HCT116 (cell line): Measurements from ENCODE around the gene NR6A1. TPM values are rescaled to one million over a fixed set of nuclear protein-coding genes. Genes with fewer than 3 reads are reported as not detected.

Experiments
- ATAC-seq: fragments of 200-7000 bp; cut with Tn5 transposase; 2 replicates; pipeline ENCODE4 v1.9.1; 2020; ENCODE audit warnings: mild to moderate bottlenecking, moderate library complexity
- BruUV-seq: library from RNA; stranded (reverse); fragments of 400-500 nt; replicated peaks from 2 replicates; lab custom pipeline; 2021; lab: Mats Ljungman, UMichigan
- CTCF ChIA-PET: fragments of 300-600 bp; sonication (Branson Sonifier 250); formaldehyde crosslinking; loops from one replicate; lab custom pipeline; 2021; ENCODE audit warnings: antibody characterized with exemption; lab: Charles Lee
- POLR2A ChIA-PET: fragments of 300-600, 350-600 bp; sonication (Branson Sonifier 250); formaldehyde crosslinking; loops from one replicate; lab custom pipeline; 2021; ENCODE audit warnings: antibody characterized with exemption; lab: Charles Lee
- RAD21 ChIA-PET, 2 experiments: fragments of 300-600 bp; sonication (Branson Sonifier 250); formaldehyde crosslinking; loops; one replicate each; lab custom pipeline; 2023; ENCODE audit warnings: low total read pairs in 2 of 2; ENCODE audit not compliant: uncharacterized antibody in 2 of 2, unreplicated experiment in 2 of 2, low non-redundant PET in 1 of 2; lab: Charles Lee
- DNase-seq: peaks from one replicate; pipeline ENCODE4 v3.0.0-alpha.2; 2010; ENCODE audit warnings: low read depth, low spot score
- H2AFZ ChIP-seq: fragments of 200-600 bp; shearing (Covaris generic), sonication (generic); 2 replicates; pipeline ENCODE4 v1.6.1; 2017; ENCODE audit warnings: low read depth, mixed run types, mixed read lengths, antibody characterized with exemption, low read length; ENCODE audit not compliant: poor library complexity, severe bottlenecking
- H3K27ac ChIP-seq: 2 replicates; pipeline ENCODE4 v1.5.1; 2012; ENCODE audit warnings: low read depth, low read length
- H3K27me3 ChIP-seq: fragments of 200-600 bp; sonication (generic); 2 replicates; pipeline ENCODE4 v1.6.1; 2016; ENCODE audit warnings: mixed run types, low read length, mixed read lengths; ENCODE audit not compliant: insufficient read depth
- H3K36me3 ChIP-seq, 2 experiments: fragments of 200-500 bp in 1 of 2; fragments of 200-600 bp in 1 of 2; sonication (Bioruptor generic) in 1 of 2; sonication (generic) in 1 of 2; 2 replicates each; pipeline versions ENCODE4 v1.5.1 to v1.6.1; 2014 to 2016; ENCODE audit warnings: low read length in 2 of 2, inconsistent platforms in 1 of 2, mixed read lengths in 1 of 2, mixed run types in 1 of 2; ENCODE audit not compliant: insufficient read depth in 2 of 2, control insufficient read depth in 1 of 2
- H3K4me1 ChIP-seq, 2 experiments: fragments of 200-600 bp in 1 of 2; sonication (generic) in 1 of 2; 2 replicates each; pipeline versions ENCODE4 v1.5.1 to v1.6.1; 2012 to 2017; ENCODE audit warnings: low read length in 2 of 2, inconsistent platforms in 1 of 2, mild to moderate bottlenecking in 1 of 2, mixed read lengths in 1 of 2, mixed run types in 1 of 2, moderate library complexity in 1 of 2; ENCODE audit not compliant: insufficient read depth in 2 of 2, control insufficient read depth in 1 of 2
- H3K4me2 ChIP-seq: fragments of 200-600 bp; sonication (generic); 2 replicates; pipeline ENCODE4 v1.6.1; 2017; ENCODE audit warnings: mixed run types, low read length, mixed read lengths
- H3K4me3 ChIP-seq, 2 experiments: fragments of 200-600 bp in 1 of 2; sonication (generic) in 1 of 2; replicated peaks in 1 of 2; 2 replicates each; pipeline ENCODE4 v1.5.1; 2011 to 2016; ENCODE audit warnings: low read length in 2 of 2, control low read depth in 1 of 2, low read depth in 1 of 2, mild to moderate bottlenecking in 1 of 2, mixed read lengths in 1 of 2, mixed run types in 1 of 2
- H3K79me2 ChIP-seq: fragments of 200-600 bp; sonication (generic); 2 replicates; pipeline ENCODE4 v1.6.1; 2017; ENCODE audit warnings: mild to moderate bottlenecking, mixed run types, low read length, moderate library complexity, mixed read lengths; ENCODE audit not compliant: insufficient read depth
- H3K9ac ChIP-seq: fragments of 200-600 bp; sonication (generic); 2 replicates; pipeline ENCODE4 v1.6.1; 2016; ENCODE audit warnings: low read length, mixed read lengths
- H3K9me2 ChIP-seq: fragments of 200-600 bp; sonication (generic), shearing (Covaris generic); 2 replicates; pipeline ENCODE4 v1.6.1; 2017; ENCODE audit warnings: mixed run types, mild to moderate bottlenecking, moderate library complexity; ENCODE audit not compliant: insufficient read depth
- H3K9me3 ChIP-seq, 2 experiments: fragments of 200-500 bp in 1 of 2; fragments of 200-600 bp in 1 of 2; sonication (Bioruptor generic) in 1 of 2; sonication (generic) in 1 of 2; 2 replicates each; pipeline ENCODE4 v1.6.1; 2014 to 2017; ENCODE audit warnings: low read length in 2 of 2, mixed read lengths in 2 of 2, inconsistent platforms in 1 of 2, low read depth in 1 of 2, mild to moderate bottlenecking in 1 of 2, mixed run types in 1 of 2, moderate library complexity in 1 of 2; ENCODE audit not compliant: control insufficient read depth in 1 of 2, insufficient read depth in 1 of 2
- H4K20me1 ChIP-seq: fragments of 200-600 bp; sonication (generic), shearing (Covaris generic); 2 replicates; pipeline ENCODE4 v1.6.1; 2017; ENCODE audit warnings: mixed run types, mild to moderate bottlenecking, moderate library complexity; ENCODE audit not compliant: insufficient read depth
- CTCF ChIP-seq, 3 experiments: fragments of 200-600 bp in 1 of 3; sonication (generic) in 1 of 3; IDR thresholded peaks in 2 of 3; conservative IDR thresholded peaks in 1 of 3; 2 replicates each; pipeline ENCODE4 v1.5.1; 2012 to 2017; ENCODE audit warnings: low read depth in 2 of 3, low read length in 2 of 3, antibody characterized with exemption in 1 of 3, borderline replicate concordance in 1 of 3, control low read depth in 1 of 3, mild to moderate bottlenecking in 1 of 3, mixed read lengths in 1 of 3, mixed run types in 1 of 3, moderate library complexity in 1 of 3; ENCODE audit not compliant: insufficient read depth in 1 of 3
- TCF7L2 ChIP-seq: IDR thresholded peaks from 2 replicates; pipeline ENCODE4 v1.7.0; 2011; ENCODE audit warnings: borderline replicate concordance, inconsistent platforms; ENCODE audit not compliant: insufficient read depth, insufficient read length; ENCODE audit errors: extremely low read depth
- intact Hi-C: fragments of 100-400 bp; cut with micrococcal nuclease; formaldehyde crosslinking; loops from 2 replicates; pipeline ENCODE4 v1.10.0; 2022
- total RNA-seq: library from RNA; stranded (reverse); gene quantifications from one replicate; pipeline ENCODE4 v1.2.1, GENCODE V29; 2021; ENCODE audit not compliant: unreplicated experiment

Gene NR6A1
- total RNA-seq, 1 experiment from 2014 or later, result 9.9 TPM

GRCh38 chr9:124595743-124596142, 175.4 kb downstream of the NR6A1 start:
- POLR2A ChIA-PET, result no interaction called here
- TF ChIP-seq TCF7L2, result no peak
- Histone ChIP-seq H2AFZ (no peak overlapping the region), H3K4me2 (no peak overlapping the region), H3K27ac (no peak overlapping the region), H4K20me1 (no peaks in the 10 kb centered on the region), H3K4me1 (peaks cover 4 to 35% of the 10 kb centered on the region in 2 experiments; a peak in 3 of 4 replicates), H3K9ac (no peak overlapping the region), H3K36me3 (no peaks in the 10 kb centered on the region), H3K4me3 (no peak overlapping the region), H3K9me2 (no peaks in the 10 kb centered on the region), H3K79me2 (no peaks in the 10 kb centered on the region), H3K9me3 (no peaks in the 10 kb centered on the region), H3K27me3 (no peaks in the 10 kb centered on the region)
- CTCF ChIA-PET, result interaction anchor here (1.6 kb wide), 1 partner anchor 22 kb away, joined by 7 read pairs; no protein-coding TSS in a partner anchor
- intact Hi-C loops, result loop anchor here (10.0 kb wide), 1 partner anchor 1451 kb away; no protein-coding TSS in a partner anchor
- ATAC-seq, result no peak
- BruUV-seq, result no TSS peak
- RAD21 ChIA-PET, result no interaction called here
- no peak for DNase-seq

DNA sequence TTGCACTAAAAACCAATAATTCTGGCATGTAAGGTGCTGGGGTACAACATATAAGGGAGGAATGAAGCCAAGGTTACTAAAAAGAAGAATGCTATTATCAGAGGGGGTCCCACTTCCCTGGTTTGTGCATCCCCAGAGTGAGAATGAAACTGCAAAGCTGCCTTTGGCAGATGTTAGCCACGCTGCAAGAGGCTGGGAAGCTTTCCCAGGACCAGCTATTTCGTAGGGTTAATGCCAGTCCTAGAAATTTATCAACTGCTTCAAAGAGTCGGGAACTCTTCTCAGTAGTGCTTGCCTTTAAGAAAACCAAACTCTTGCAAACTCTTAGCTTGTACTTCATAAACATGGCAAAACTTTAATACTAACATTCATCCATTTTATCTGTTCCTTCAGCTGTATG, 176.4 kb downstream of the NR6A1 start:
- ATAC-seq, result no peak
- CTCF ChIA-PET, result interaction anchor here (1.7 kb wide), 1 partner anchor 22 kb away, joined by 5 read pairs; no protein-coding TSS in a partner anchor

More for the DNA sequence above, 176.4 kb downstream of the NR6A1 start:
- Histone ChIP-seq H3K9me2 (no peaks in the 10 kb centered on the region), H4K20me1 (no peaks in the 10 kb centered on the region), H3K36me3 (no peaks in the 10 kb centered on the region), H3K79me2 (no peaks in the 10 kb centered on the region), H3K9me3 (no peaks in the 10 kb centered on the region), H3K4me2 (no peak overlapping the region), H3K27me3 (no peaks in the 10 kb centered on the region), H3K27ac (no peak overlapping the region), H2AFZ (no peak overlapping the region), H3K9ac (no peak overlapping the region), H3K4me3 (no peak overlapping the region), H3K4me1 (peaks cover 4 to 35% of the 10 kb centered on the region in 2 experiments; a peak in 3 of 4 replicates)
- POLR2A ChIA-PET, result no interaction called here
- intact Hi-C loops, result loop anchor here (10.0 kb wide), 1 partner anchor 1450 kb away; no protein-coding TSS in a partner anchor
- DNase-seq, result no peak
- RAD21 ChIA-PET, result no interaction called here
- TF ChIP-seq CTCF (IDR thresholded peaks at IDR 0.05 in 2 of 3, conservative IDR thresholded peaks at IDR 0.05 in 1 of 3; ENCODE audit: borderline replicate concordance in 1 of 3, insufficient read depth in 1 of 3, low read depth in 2 of 3, low read length in 2 of 3), result no peak
- no TSS peak for BruUV-seq
